Endodermal cell (in vitro differentiated cells): Measurements from ENCODE around the gene KRTAP10-4. TPM values are rescaled to one million over a fixed set of nuclear protein-coding genes. Genes with fewer than 3 reads are reported as not detected.

Source experiments
- DNase-seq: peaks from one replicate; pipeline ENCODE4 v3.0.0-alpha.2; 2017
- H3K27ac ChIP-seq: 2 replicates; pipeline ENCODE4 v1.5.1; 2013; ENCODE audit warnings: mild to moderate bottlenecking, low read depth, low read length, moderate library complexity
- H3K27me3 ChIP-seq: 2 replicates; pipeline ENCODE4 v1.6.1; 2013; ENCODE audit warnings: mild to moderate bottlenecking, low read length, moderate library complexity; ENCODE audit not compliant: insufficient read depth, control insufficient read depth, poor library complexity, severe bottlenecking
- H3K36me3 ChIP-seq: 2 replicates; pipeline ENCODE4 v1.7.0; 2013; ENCODE audit warnings: mild to moderate bottlenecking, low read length, moderate library complexity; ENCODE audit not compliant: control insufficient read depth, insufficient read depth
- H3K4me1 ChIP-seq: one replicate; pipeline ENCODE4 v1.7.0; 2013; ENCODE audit warnings: low read length; ENCODE audit not compliant: control insufficient read depth, insufficient read depth
- H3K4me3 ChIP-seq: 2 replicates; pipeline ENCODE4 v1.5.1; 2013; ENCODE audit warnings: mild to moderate bottlenecking, low read length, moderate library complexity
- H3K9ac ChIP-seq: 2 replicates; pipeline ENCODE4 v1.6.1; 2013; ENCODE audit warnings: mild to moderate bottlenecking, low read length, moderate library complexity; ENCODE audit not compliant: poor library complexity, severe bottlenecking; ENCODE audit errors: extremely low read depth
- H3K9me3 ChIP-seq: 2 replicates; pipeline ENCODE4 v1.6.1; 2013; ENCODE audit warnings: mild to moderate bottlenecking, low read length, moderate library complexity; ENCODE audit not compliant: control insufficient read depth
- H3K27ac Mint-ChIP-seq: 2 replicates; pipeline ENCODE4 v1.8.0; 2020; ENCODE audit warnings: mixed read lengths
- H3K27me3 Mint-ChIP-seq: 2 replicates; pipeline ENCODE4 v1.8.0; 2021; ENCODE audit warnings: mild to moderate bottlenecking, mixed read lengths; ENCODE audit not compliant: insufficient read depth
- H3K36me3 Mint-ChIP-seq: 2 replicates; pipeline ENCODE4 v1.8.0; 2020; ENCODE audit warnings: low read depth, mixed read lengths
- H3K4me1 Mint-ChIP-seq: 2 replicates; pipeline ENCODE4 v1.8.0; 2020; ENCODE audit warnings: mixed read lengths
- H3K4me3 Mint-ChIP-seq: 2 replicates; pipeline ENCODE4 v1.8.0; 2020; ENCODE audit warnings: mild to moderate bottlenecking, moderate library complexity, mixed read lengths
- H3K9me3 Mint-ChIP-seq: 2 replicates; pipeline ENCODE4 v1.8.0; 2020; ENCODE audit warnings: mild to moderate bottlenecking, mixed read lengths
- WGBS, 2 experiments: methylation state at CpG; one replicate each; pipeline versions ENCODE4 v1.1.5 to v1.1.7; 2013; ENCODE audit warnings: missing lambda C conversion rate in 2 of 2, mixed read lengths in 1 of 2; ENCODE audit not compliant: insufficient coverage in 1 of 2, insufficient read length in 1 of 2; 5-methylcytosine and 5-hydroxymethylcytosine counted together
- total RNA-seq, 2 donors: library from RNA; stranded (reverse); fragmentation: NEBNext Ultra II Directional in 1 of 2; extraction: Animal tissue kit (Norgen Biotek cat#: 25700) in 1 of 2; gene quantifications; 2 replicates in 1 of 2; 3 replicates in 1 of 2; pipeline ENCODE4 v1.2.1, GENCODE V29; 2021
- TF ChIP-seq, protein P1 (sequence below): fragments of 200-600 bp; sonication (generic); conservative IDR thresholded peaks from 2 replicates; pipeline ENCODE4 v1.5.0; 2021; ENCODE audit warnings: antibody characterized with exemption, mild to moderate bottlenecking

The KRTAP10-4 gene
- total RNA-seq, 2 donors from 2014 or later, result not detected

GRCh38 chr21:44567481-44568171 lies 5.9 kb upstream of the KRTAP10-4 start:
- no peak for DNase-seq
- Mint-ChIP-seq H3K27ac (no peak overlapping the region), H3K4me3 (no peak overlapping the region), H3K4me1 (no peaks in the 10 kb centered on the region), H3K36me3 (no peaks in the 10 kb centered on the region), H3K9me3 (peaks cover 22% of the 10 kb centered on the region), H3K27me3 (no peaks in the 10 kb centered on the region)
- TF ChIP-seq, protein P1, sequence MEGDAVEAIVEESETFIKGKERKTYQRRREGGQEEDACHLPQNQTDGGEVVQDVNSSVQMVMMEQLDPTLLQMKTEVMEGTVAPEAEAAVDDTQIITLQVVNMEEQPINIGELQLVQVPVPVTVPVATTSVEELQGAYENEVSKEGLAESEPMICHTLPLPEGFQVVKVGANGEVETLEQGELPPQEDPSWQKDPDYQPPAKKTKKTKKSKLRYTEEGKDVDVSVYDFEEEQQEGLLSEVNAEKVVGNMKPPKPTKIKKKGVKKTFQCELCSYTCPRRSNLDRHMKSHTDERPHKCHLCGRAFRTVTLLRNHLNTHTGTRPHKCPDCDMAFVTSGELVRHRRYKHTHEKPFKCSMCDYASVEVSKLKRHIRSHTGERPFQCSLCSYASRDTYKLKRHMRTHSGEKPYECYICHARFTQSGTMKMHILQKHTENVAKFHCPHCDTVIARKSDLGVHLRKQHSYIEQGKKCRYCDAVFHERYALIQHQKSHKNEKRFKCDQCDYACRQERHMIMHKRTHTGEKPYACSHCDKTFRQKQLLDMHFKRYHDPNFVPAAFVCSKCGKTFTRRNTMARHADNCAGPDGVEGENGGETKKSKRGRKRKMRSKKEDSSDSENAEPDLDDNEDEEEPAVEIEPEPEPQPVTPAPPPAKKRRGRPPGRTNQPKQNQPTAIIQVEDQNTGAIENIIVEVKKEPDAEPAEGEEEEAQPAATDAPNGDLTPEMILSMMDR, result no peak
- Histone ChIP-seq H3K4me1 (no peaks in the 10 kb centered on the region), H3K9me3 (peaks cover 14% of the 10 kb centered on the region), H3K4me3 (no peak overlapping the region), H3K27me3 (no peaks in the 10 kb centered on the region), H3K27ac (no peak overlapping the region), H3K36me3 (no peaks in the 10 kb centered on the region), H3K9ac (no peak overlapping the region)
- WGBS, 2 experiments, result 95 to 96% methylated on average over 12 to 18 of the region's 18 CpGs

DNA sequence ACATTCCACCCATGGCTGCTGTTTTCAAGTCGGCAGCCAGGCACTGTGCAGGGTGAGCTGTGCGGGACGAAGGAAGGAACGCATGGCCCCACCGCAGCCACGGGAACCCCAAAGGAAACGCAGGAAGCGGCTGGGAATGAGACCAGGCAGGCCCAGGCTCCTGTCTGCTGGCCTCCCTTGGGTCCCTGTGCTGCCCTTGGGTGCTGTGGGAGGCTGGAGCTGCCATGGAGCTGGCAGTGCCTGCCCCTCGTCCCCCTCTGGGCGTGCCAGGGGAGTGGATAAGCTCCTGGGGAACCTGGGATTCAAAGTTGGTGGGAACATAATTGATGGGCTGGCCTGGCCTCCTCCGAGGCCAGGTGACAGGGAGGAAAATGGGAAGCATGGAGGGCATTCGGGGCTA lies 5.3 kb upstream of the KRTAP10-4 start:
- no peak overlapping the region for H3K4me3 ChIP-seq
- H3K27me3 ChIP-seq, result no peaks in the 10 kb centered on the region
- WGBS, 2 experiments, result 89 to 92% methylated on average over 10 to 12 of the region's 12 CpGs
- H3K4me1 ChIP-seq, result no peaks in the 10 kb centered on the region
- Mint-ChIP-seq H3K27ac (no peak overlapping the region), H3K4me3 (no peak overlapping the region), H3K27me3 (no peaks in the 10 kb centered on the region), H3K9me3 (peaks cover 22% of the 10 kb centered on the region), H3K36me3 (no peaks in the 10 kb centered on the region), H3K4me1 (no peaks in the 10 kb centered on the region)
- TF ChIP-seq, protein P1, result no peak
- peaks cover 14% of the 10 kb centered on the region for H3K9me3 ChIP-seq
- no peaks in the 10 kb centered on the region for H3K36me3 ChIP-seq
- H3K9ac ChIP-seq, result no peak overlapping the region
- H3K27ac ChIP-seq, result no peak overlapping the region
- no peak for DNase-seq

- no peak overlapping the region for H3K9ac ChIP-seq
- H3K36me3 ChIP-seq, result no peaks in the 10 kb centered on the region
- no peak for DNase-seq
- no peak overlapping the region for H3K4me3 ChIP-seq
- no peaks in the 10 kb centered on the region for H3K4me1 Mint-ChIP-seq
- WGBS, 2 experiments, result 84 to 94% methylated on average over 24 to 27 of the region's 27 CpGs
- no peak overlapping the region for H3K27ac Mint-ChIP-seq
- TF ChIP-seq, protein P1, result no peak
- no peaks in the 10 kb centered on the region for H3K36me3 Mint-ChIP-seq
- H3K9me3 Mint-ChIP-seq, result peaks cover 22% of the 10 kb centered on the region
- H3K9me3 ChIP-seq, result peaks cover 14% of the 10 kb centered on the region
- H3K27me3 Mint-ChIP-seq, result no peaks in the 10 kb centered on the region
- H3K4me1 ChIP-seq, result no peaks in the 10 kb centered on the region
- no peak overlapping the region for H3K27ac ChIP-seq
- no peaks in the 10 kb centered on the region for H3K27me3 ChIP-seq
- H3K4me3 Mint-ChIP-seq, result no peak overlapping the region
Observed at GRCh38 chr21:44568667-44569556, 4.6 kb upstream of the KRTAP10-4 start.
